Measurements from ENCODE around the gene RPL35.

DNA sequence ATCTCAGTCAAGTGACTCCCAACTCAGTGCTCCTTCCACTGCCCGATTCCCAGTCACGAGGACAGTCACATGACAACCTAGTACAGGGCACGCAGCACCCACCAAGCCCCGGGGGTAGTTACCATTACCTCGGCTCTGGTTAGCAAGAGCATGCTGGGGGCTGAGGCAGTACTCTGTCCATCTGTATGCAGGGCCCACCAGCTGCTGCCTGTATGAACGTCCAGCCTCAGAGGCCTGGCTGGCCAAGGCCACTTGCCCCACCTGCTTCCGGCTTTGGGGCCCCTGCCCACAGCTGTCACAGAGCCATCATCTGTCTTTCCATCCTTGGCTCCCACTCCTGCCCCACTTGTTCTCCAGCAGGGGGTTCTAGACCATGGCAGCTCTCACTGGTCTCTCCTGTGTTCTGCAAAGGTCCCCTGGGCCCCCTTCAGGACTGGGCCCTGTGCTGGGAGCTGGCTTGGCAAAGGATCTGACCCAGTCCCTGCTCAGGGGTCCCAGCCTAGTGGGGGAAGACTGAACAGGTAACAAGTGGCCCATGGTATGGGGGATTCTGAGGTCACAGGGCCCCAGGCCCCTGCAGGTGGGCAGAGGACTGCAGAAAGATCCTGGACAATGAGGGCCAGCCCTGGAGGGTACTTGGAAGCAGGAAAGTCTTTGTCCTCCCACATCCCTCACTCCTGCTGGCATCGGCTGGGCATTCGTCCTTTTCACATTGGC is 3.3 kb downstream of the RPL35 start:
- TF ChIP-seq, protein P1, sequence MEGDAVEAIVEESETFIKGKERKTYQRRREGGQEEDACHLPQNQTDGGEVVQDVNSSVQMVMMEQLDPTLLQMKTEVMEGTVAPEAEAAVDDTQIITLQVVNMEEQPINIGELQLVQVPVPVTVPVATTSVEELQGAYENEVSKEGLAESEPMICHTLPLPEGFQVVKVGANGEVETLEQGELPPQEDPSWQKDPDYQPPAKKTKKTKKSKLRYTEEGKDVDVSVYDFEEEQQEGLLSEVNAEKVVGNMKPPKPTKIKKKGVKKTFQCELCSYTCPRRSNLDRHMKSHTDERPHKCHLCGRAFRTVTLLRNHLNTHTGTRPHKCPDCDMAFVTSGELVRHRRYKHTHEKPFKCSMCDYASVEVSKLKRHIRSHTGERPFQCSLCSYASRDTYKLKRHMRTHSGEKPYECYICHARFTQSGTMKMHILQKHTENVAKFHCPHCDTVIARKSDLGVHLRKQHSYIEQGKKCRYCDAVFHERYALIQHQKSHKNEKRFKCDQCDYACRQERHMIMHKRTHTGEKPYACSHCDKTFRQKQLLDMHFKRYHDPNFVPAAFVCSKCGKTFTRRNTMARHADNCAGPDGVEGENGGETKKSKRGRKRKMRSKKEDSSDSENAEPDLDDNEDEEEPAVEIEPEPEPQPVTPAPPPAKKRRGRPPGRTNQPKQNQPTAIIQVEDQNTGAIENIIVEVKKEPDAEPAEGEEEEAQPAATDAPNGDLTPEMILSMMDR (conservative IDR thresholded peaks at IDR 0.05; ENCODE audit: low read length): no peak
- TF ChIP-seq EZH2phosphoT487 (IDR thresholded peaks at IDR 0.05; ENCODE audit: borderline replicate concordance): no peak
